HG02973 (cell line): Measurements from ENCODE around the gene PAK3.

Experiments
- ATAC-seq: cut with Tn5 transposase; IDR thresholded peaks from one replicate; pipeline ENCODE4 v1.9.1; 2021; ENCODE audit warnings: moderate library complexity; ENCODE audit not compliant: unreplicated experiment

PAK3 gene

GRCh38 chrX:111095974-111096895, at the start of gene PAK3:
PAK3 (plus strand) TSS chrX:111096191; CDS start chrX:111123104, 26,913 bp downstream.
- ATAC-seq: no peak

- no peak for ATAC-seq
These were observed 48.4 kb upstream of the PAK3 start for GRCh38 chrX:111047575-111047974.

- ATAC-seq: no peak
These were observed 43.5 kb upstream of the PAK3 start for GRCh38 chrX:111052478-111052877.

DNA sequence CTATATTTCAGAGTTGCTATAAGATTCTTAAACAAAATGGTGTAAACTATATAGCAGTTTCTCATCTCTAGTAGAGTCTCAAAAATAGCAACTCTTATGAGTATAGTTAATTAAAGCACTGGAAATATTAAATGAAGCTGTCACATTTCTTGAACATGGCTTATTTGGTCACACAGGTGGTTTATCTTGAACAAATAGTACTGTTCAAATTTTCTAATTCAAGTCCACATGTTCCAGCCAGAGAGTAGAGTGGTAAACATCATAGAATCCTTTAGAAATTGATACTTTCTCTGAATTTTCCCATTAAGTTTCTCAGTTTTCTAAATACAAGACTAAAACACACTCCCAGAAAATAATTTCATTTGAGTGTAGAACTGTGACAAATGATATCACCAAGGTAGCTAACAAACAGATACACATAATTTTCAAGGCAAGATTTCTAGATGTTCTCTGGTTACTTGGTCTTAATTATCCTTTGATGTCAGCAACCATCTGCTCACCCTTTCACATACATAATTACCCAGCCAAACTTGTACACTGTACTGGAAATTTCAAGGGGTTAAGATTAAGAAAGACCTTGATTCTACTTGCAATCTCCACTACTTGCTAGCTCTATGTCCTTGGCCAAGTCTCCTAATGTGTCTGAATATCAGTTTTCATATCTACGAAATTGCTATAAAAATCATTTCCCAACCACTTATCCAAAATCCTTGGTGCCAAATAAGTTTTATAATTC, 24.3 kb upstream of the PAK3 start:
- ATAC-seq: no peak

DNA sequence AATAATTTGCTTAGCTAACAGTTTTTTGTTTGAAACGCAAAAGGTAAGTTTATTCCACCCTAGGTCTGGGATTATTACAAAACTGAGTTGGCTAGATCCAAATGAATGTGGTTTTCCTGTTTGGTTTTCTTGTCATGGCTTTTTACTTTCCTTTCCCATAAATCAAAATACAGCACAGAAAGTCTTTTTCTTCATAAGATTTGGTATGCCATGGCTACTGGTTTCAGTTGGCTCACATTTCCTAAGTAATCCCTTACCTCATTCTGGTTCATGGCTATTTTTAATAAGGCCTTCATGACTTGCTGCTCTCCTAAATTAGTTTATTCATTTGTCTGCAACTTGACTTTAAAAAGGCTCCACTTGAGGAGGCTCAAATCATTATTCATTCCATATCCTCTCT, 12.9 kb upstream of the PAK3 start:
- ATAC-seq: no peak

GRCh38 chrX:111086591-111087006, 9.4 kb upstream of the PAK3 start:
- no peak for ATAC-seq

DNA sequence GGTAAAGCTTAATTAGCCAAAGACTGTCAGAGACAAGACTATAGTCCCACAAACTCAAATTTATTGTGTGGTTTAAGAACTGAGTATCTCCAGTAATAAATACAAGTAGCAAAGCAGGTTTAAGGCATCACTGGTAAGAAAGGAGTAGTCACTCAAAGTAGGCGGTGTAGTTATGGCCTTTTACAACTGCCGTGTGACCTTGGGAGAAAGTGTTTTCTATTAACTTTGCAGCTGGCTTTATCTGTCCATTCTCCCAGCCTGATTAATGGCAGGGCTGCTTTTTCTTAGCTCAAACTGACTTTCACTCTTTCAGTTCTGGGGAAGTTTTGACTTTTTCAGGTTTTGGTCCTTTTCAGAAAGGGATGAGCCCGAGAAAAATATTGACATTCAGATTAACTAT, 7.4 kb upstream of the PAK3 start:
- ATAC-seq: no peak

DNA sequence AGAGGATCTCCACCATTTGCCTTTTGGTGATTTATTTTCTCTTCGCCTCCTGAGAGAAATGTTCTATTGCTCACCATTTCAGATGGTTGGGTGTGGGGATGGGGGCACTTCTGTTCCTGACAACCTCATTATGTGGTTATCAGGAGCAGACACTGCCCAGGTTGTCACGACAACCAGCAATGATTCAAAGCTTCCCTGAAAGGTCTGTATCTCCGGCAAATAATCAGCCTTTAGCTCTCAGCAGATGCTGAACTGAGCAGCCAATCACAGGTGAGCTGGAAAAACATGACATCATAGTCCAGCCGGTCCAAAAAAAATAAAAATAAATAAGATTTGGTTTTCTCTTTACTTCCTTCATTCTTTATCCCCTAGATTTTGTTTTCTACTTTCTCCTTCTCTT, 5.5 kb upstream of the PAK3 start:
- no peak for ATAC-seq

- ATAC-seq: peak; percentile 81
These were observed 2.9 kb downstream of the PAK3 start for GRCh38 chrX:111098874-111099273.

DNA sequence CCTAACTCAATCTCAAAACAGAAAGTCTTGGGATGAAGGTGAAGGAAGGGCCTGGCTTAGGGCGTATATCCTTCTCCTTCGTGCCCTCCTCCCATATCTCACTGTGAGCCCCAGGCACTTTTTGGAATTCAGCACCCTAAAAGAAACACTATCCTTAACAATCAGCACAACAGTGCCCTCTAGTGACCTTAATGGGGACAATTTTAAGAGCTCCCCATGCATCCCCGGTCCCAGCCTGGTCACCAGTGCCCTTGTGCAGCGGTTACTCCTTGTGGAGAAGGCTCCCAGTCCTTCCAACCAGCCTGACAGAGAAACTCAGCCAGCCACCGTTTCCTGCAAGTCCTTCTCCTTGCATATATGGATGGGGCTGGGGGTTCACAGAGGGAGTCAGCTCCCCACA, 4.2 kb downstream of the PAK3 start:
- ATAC-seq: no peak

DNA sequence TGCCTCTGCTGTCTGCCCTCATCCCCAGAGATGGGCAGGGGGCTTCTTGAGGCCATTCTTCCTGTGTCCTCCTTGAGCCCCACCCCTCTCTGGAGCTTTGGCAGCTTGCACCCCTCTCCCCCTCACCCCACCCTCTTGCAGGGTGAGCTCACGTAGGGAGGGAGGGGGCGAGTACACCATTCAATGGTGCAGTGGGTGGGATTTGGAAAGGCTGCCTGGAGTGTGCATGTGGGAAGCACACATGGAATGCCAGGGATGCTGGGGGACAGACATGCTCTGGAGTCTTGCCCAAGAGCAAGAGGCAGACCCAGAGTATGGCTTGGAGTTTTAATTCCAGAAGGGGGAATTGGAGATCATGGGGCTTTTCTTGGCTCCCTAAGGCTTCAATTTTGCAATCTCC, 5.6 kb downstream of the PAK3 start:
- ATAC-seq: no peak

GRCh38 chrX:111102636-111103035, 6.6 kb downstream of the PAK3 start:
- no peak for ATAC-seq

DNA sequence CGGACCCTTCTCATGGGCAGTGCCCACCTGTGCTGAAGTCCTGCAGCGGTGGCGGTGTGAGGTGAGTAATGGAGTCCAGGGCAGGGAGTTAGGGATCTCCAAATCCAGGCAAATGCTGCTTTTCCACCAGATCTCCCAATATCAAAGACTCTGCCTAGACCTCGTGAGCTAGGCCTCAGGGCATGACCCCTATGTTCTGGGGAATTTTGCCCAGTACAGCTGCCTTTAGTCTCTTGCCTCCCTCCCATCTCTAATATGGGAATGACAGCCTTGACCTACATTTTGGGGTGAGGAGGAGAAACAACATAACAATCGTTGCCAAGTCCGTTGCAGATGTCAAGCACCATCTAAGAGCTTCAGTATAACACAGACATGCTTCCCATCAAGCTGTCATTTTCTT, 7.3 kb downstream of the PAK3 start:
- no peak for ATAC-seq

DNA sequence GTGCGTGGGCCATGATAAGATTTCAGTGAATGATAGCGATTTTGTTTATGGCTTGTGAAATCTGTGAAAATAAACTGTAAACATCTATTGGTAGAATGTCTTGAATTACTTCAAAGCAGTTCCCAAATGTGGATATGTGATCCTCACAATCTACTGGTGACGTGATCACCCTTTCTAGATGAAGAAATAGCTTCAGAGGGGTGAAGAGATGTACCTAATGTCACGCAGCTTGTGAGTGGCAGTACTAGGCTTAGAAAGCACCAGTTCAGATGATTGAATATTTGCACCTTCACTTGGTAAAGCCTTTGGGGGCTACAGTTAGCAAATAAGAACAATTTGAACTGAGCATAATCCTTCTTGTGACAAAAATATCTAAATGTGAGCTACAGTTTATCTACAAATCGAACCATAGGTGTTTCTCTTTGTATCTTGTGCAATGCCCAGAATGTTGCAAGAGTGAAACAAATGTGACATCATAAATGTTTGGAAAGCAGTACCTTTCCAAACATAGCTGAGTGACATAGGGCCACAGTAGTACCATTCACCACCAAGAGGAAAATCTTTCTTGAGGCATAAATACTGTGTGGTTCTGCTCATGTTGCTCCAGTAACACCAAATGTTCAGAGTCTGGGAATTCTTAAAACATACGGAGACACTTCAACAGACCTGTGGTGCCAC, 14.2 kb downstream of the PAK3 start:
- no peak for ATAC-seq

DNA sequence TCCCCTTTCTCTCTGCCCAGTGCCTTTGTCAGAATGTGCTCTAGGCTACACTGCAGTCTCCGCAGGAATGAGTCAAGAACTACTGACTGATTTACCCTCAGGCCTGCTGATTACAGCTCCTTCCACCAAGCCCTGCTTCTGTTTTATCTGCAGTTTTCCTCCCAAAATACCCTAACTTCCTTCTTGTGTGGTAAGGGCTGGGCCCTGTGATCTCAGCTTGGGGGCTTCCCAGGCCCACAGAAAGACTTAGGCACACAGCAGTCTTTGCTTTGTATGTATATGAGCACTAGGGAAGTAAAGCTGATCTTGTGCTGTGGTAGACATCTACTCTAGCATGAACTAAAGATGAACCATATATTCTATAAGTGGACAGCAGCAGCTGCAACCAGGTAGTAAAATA, 18.8 kb downstream of the PAK3 start:
- ATAC-seq: no peak

GRCh38 chrX:111116666-111117065, 20.7 kb downstream of the PAK3 start:
- no peak for ATAC-seq

GRCh38 chrX:111119341-111119740, 23.4 kb downstream of the PAK3 start:
- ATAC-seq: no peak

GRCh38 chrX:111123125-111123524, 27.1 kb downstream of the PAK3 start:
- ATAC-seq: peak; percentile 76

- ATAC-seq: peak; percentile 69
These were observed 27.7 kb downstream of the PAK3 start for GRCh38 chrX:111123606-111124179.

DNA sequence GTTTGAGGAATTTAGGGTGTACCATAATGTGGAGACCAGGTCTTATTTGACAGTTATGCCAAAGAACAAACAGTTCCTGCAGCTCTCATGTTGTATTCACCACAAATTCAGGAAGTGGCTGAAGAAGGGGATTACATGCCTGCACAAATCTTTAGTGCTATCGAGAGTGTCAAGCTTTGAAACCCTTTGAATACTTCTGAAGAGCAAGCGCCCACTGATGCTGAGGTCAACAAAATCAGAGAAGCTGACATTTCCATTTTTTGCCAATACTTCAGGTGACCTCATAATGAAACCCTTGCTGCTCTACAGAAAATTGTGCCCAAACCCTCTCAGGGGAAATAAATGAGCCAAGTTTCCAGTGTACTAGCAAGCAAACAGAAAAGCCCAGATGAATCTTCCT, 28.4 kb downstream of the PAK3 start:
- peak; percentile 38 for ATAC-seq

DNA sequence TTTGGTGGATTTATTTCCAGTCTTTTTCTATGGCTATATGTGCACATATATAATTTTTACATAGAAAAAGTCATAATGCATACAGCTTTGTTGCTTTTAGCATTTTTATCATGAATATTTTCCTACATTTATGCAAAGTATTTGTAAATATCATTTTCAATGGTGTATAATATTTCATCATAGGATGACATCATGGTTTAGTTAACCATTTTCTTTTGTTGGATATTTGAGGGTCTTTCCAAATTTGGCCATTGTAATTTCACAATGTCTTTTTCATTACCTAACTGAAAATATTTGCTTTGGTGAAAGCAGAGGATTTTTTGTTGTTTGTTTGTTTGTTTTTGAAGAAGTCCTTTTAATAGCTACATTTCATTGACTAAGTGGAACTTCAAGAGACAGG, 31.0 kb downstream of the PAK3 start:
- no peak for ATAC-seq
